ENCODE results near the gene PDLIM5.
A peak's percentile ranks its signal among the peaks of the same experiment; 100 is the strongest.
"Not testable (repeated sequence)": the region's sequence is repeated elsewhere in the genome, so short reads cannot be mapped to it uniquely, and the experiment has no call there.

Gene PDLIM5, protein sequence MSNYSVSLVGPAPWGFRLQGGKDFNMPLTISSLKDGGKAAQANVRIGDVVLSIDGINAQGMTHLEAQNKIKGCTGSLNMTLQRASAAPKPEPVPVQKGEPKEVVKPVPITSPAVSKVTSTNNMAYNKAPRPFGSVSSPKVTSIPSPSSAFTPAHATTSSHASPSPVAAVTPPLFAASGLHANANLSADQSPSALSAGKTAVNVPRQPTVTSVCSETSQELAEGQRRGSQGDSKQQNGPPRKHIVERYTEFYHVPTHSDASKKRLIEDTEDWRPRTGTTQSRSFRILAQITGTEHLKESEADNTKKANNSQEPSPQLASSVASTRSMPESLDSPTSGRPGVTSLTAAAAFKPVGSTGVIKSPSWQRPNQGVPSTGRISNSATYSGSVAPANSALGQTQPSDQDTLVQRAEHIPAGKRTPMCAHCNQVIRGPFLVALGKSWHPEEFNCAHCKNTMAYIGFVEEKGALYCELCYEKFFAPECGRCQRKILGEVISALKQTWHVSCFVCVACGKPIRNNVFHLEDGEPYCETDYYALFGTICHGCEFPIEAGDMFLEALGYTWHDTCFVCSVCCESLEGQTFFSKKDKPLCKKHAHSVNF

DNA sequence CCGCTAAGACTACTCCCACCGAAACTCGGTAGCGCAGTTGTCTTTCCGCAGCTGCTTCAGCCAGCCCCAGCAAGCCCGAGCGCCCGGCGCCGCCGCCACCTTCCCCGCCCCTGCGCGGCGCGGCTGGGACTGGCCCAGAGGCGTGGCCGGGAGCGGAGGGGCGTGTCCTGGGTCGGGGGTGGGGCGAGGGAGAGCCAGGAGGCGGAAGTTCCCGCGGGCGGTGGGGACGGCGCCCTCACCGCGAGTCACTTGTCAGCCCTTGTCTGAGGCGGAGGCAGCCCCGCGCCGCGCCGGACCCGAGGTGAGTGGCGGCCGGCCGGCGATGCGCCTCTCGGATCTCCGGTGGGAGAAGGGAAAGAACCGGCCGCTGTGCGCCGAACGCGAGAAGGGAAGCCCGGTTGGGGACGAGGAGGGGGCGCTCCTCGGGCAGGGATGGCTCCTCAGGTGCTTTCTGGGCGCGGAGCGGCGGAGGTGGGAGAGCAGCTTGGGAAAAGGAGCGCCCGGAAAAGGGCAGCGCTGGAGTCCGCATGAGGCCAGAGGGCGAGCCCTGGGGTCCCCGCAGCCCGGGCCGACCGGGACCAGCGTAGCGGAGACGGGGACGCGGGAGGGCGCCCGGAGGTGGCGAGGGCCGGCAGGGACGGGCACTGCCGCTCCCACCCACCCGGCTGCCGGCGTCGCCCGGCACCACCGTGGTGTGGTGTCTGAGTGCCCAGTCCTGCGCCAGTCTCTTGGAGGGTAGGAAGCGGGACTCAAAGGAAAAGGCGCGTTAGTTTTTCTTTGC is at the start of gene PDLIM5:
PDLIM5 (plus strand) TSS at position 248 of the 781 bp plus-strand sequence. CDS start 3,347 bp downstream, outside the sequence.
- peak; percentile 75 to 84 (median 77) for DNase-seq (ENCODE audit: low read depth in 2 of 3, low spot score in 1 of 3)

DNA sequence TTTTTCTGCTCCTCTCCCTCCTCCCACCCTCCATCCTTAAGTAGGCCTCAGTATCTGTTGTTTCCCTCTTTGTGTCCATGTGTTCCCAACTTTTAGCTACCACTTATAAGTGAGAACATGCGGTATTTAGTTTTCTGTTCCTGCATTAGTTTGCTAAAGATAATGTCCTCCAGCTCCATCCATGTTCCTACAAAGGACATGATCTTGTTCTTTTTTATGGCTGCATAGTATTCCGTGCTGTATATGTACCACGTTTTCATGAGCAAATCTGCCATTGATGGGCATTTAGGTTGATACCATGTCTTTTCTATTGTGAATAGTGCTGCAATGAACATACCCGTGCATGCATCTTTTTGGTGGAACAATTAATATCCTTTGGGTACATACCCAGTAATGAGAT is 49.3 kb upstream of the PDLIM5 start:
- not testable (repeated sequence) for DNase-seq (ENCODE audit: low read depth in 2 of 3, low spot score in 1 of 3)

DNA sequence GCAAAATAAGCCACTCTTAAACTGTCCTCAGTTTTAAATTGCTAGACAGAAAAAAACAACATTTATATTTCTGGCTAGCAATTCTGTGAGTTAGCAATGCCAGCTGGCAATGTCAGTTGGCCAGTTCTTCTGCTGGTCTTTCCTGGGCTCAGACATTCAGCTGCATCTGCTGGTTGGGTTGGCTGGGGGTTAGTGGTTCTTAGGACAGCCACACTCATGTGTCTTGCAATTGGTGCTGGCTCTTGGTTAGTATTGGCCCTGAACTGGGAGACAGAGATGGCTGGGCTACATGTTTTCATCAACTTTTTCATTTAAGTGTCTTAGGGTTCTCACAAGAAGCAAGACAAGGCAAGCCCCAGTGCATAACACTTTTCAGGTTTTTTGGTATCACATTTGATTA is 48.0 kb upstream of the PDLIM5 start:
- DNase-seq (ENCODE audit: low read depth in 2 of 3, low spot score in 1 of 3): no peak

DNA sequence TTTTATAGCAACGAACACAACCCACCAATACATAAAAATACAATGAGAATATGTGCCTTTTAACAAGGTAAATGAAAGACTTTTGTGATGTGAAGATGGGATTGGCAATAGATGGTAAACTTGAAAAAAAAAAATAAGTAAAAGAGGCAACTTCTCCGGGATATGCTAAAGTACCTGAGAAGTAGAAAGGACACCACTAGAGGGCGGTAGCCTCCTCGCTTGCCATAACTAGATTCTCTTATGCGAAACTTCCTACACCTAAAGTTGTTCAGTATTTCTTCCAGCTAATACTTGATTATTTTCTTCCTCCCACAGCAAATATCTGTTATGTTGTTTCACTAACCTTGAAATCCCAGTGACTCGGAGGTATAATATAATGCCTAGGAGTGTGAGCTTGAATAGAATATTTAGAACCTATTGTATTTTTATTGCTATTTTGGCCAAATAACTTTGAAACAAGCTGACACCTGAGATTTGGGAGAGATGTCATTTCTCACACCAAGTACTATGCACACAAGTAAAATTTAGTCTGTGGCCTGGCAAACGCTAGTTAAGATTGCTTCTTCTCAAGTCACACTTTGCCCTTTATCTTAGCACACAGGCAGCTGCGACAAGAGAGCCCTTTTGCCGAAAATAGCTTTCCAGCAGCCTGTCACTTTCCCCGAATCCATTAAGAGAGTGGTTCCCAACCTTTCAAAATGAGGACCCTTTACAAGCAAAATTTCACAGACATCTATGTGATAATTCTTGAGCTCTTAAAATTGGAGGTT is 44.9 kb upstream of the PDLIM5 start:
- DNase-seq (ENCODE audit: low read depth in 2 of 3, low spot score in 1 of 3): peak; percentile 30 to 59 (median 30)

DNA sequence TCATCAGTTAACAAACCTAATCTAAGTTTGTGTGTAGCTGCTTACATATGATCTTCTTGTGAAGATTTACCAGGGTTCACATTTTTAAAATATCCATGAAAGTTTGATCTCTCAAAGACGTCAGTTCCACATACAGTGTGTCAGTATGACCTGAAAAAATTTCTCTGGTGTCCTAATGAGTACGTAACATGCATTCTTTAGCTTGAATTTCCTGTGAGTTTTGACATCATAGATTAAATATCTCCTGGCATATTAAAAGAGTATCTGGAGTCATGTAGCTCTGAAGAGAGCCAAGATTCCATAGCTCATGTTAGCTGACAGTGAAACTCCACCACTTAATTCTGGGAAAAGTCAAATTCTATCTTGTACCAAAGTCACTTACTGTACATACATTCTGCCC is 43.9 kb upstream of the PDLIM5 start:
- DNase-seq (ENCODE audit: low read depth in 2 of 3, low spot score in 1 of 3): no peak

DNA sequence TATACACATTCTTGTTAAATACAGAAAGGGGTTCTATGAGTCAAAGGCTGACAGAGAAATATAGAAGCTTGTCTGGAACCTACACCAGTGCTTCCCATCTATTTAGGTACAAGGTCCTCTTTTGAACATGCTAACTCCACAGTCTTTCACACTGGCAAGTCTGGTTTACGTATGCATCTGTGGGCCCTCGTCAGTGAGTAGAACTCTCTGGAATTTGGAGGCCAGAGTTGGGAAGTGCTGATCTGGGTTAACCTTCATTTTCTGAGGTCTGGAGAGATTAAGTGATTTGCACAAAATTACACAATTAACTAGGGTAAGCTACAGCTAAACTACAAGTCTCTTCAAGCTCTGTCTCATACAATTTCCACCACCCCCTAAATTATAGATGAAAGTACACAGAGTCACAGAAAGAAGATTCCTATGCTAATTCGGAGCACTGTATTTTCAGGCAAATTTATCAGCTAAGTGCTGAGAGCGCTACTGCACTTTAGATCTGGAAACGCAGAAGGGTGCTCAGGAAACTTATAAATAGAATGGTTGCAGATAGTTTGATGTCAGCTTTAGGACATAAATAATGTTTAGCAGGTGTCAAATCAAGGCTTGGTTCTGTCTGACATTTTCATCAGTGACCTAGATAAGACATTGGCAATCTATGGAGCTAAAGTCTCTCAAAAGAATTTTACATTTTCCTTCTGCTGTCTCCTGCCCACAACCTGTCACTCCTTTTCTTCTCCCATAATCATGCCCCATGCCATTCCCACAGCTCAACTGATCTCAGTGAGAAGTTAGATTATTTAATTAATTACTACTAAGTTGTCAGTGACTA is 43.0 kb upstream of the PDLIM5 start:
- DNase-seq (ENCODE audit: low read depth in 2 of 3, low spot score in 1 of 3): no peak

DNA sequence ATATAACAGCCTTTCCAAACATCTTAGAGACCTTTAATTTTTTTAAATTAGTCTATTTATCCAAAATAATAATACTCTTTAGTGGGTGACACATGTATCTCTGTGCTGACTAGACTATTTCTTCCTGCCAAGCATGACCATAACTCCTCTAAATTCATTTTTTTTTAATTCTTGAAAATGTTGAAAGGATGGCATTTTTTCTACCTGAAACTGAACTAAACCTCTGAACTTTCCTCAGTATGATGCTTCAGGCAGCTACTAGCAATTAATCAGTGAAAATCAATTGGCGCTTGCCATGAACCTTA is 42.4 kb upstream of the PDLIM5 start:
- DNase-seq (ENCODE audit: low read depth in 2 of 3, low spot score in 1 of 3): no peak

DNA sequence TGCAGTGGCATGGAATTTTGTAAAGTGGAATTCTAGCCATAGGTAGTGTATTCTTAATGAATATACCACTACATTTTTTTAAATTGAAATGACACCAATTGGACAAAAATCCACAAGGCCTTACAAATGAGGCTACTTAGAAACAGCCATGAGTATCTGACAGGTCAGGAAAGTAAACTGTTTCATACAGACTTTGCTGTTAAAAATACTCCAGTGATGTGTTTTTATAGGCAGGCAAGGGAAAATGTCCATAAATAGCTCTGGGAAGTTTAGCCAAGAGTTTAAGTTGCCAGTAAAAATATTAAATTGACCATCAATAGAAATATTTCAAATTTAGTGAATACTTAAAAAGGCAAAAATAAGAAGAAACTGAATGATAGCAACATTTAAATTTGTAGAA is 41.8 kb upstream of the PDLIM5 start:
- no peak for DNase-seq (ENCODE audit: low read depth in 2 of 3, low spot score in 1 of 3)

DNA sequence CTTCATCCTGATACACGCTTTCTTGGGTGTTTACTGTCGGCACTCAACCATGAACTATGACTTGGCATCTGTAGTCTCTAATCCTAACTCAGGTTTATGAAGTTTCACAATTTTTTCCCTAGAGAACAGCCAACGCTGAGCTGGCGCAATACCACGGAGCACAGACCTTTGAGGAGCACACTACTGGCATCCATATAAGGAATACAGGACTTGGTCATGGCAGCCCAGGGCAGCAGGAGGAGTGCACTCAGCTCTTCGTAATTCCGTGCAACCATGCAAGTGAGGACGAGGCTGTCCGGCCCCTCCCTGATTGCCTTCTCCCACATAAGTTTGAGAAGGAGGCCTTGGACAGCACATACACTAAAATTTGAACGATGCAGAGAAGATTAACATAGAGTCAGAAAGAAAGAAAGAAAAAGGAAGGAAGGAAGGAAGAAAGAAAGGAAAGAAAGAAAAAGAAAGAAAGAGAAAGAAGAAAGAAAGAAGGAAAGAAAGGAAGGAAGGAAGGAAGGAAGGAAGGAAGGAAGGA is 41.0 kb upstream of the PDLIM5 start:
- DNase-seq (ENCODE audit: low read depth in 2 of 3, low spot score in 1 of 3): no peak

DNA sequence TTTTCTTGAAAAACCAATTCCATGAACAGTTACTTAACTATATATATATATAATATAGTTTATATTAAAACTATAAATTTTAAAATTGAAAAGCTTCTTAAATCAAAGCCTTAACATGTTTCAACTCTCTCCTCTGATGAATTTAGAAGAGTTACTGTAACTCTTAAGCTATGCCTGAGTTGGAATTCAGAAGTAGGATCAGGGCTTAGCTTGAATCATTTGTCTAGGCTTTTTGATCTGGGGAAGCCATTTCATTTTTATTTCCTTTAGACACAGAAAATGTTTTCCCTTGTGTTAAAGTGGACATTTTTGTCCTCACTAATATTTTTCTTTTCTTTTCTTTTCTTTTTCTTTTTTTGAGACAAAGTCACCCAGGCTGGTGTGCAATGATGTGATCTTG is 40.4 kb upstream of the PDLIM5 start:
- no peak for DNase-seq (ENCODE audit: low read depth in 2 of 3, low spot score in 1 of 3)

DNA sequence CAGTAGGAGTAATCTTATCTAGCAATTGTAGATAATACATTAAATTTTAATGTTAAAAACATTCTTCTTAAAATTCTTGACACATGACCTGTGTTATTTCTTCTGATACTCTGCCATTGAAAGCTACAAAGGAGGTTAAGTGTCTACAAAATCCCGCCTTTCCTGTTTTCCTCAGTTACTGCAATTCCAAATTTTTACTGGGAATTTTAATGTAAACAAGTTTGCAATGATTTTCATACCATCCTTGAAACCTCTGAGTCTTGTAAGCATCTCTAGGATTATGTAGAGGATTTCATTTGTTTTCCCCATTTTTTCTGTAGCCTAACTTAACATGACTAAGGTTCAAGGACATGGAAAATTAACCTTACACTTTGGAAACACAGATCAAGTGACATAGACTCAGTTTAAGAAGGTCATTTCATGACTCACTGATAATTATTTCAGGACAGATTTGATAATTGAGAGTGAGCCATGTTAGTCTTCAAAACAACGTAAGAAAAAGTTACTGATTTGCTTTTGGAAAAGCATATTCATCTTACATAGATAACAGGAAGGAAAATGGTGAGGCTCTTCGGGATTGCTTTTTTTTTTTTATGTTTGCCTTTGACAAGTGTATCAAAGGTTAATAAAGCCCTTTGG is 39.6 kb upstream of the PDLIM5 start:
- DNase-seq (ENCODE audit: low read depth in 2 of 3, low spot score in 1 of 3): no peak

DNA sequence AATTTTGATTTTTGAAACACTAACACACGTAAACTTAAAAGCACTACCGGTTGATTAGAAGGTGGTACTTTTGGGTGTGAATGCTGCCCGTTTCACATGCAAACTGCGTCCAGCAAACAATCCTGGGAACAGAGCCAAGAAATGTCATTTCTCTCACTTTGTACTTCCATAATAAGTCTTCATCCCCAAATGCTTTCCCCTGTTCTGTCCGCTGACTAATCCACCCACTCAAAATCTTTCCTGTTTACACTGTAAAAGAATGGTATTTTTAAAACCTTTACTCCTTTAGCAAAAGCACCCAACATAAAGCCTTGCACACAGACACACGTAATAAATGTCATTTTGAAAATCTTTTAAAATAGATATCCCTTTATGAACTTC is 39.1 kb upstream of the PDLIM5 start:
- no peak for DNase-seq (ENCODE audit: low read depth in 2 of 3, low spot score in 1 of 3)

DNA sequence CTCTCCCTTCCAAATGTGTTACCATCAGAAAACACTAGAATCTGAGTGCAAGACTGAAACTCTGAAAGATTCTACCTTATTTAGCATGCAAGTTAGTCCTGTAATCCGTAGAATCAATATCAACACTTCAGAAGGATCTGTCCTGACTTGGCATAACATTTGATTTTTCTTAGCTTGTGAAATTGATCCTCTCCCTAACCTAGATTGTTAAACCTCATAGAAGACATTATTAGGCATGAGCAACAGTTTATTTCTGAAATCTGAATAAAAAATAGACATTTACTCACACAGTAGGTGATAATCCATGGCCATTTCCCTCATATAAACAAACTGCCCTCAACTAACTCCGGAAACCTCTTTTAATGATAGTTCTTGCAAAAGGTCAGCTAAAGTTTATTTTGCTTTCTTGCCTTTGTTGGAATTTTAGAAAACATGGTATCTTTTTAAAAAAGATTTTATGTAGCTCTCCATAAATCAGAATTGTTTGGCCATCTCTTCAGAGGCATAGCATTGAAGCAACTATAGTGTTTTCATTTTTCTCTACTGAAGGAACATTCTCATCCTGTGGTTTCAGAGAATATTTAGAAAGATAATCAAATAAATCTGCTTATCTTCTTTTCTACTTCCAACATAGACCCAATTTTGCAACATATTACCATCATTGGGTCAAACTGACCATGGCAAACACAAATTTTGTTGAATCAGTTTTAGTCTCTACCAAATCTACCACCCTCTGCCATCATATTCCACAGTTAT is 38.5 kb upstream of the PDLIM5 start:
- DNase-seq (ENCODE audit: low read depth in 2 of 3, low spot score in 1 of 3): no peak

DNA sequence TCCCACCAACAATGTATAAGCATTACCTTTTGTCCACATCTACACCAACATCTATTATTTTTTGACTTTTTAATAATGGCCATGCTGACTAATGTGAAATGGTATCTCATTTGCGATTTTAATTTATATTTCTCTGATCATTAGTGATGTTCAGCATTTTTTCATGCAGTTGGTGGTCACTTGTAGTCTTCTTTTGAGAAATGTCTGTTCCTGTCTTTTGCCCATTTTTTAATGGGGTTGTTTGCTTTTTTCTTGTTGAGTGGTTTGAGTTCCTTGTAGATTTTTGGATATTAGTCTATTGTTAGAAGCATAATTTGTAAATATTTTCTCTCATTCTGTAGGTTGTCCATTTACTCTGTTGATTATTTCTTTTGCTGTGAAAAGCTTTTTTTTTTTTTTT is 36.8 kb upstream of the PDLIM5 start:
- DNase-seq (ENCODE audit: low read depth in 2 of 3, low spot score in 1 of 3): no peak

DNA sequence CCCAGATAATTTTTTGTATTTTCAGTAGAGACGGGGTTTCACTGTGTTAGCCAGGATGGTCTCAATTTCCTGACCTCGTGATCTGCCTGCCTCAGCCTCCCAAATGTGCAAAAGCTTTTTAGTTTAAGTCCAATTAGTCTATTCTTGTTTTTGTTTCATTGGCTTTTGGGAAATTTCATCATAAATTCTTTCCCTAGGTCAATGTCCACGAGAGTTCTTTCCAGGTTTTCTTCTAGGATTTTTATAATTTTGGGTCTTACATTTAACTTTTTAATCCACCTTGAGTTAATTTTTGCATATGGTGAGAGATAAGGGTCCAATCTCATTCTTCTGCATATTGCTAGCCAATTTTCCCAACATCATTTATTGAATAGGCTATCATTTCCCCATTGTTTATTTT is 36.3 kb upstream of the PDLIM5 start:
- no peak for DNase-seq (ENCODE audit: low read depth in 2 of 3, low spot score in 1 of 3)

DNA sequence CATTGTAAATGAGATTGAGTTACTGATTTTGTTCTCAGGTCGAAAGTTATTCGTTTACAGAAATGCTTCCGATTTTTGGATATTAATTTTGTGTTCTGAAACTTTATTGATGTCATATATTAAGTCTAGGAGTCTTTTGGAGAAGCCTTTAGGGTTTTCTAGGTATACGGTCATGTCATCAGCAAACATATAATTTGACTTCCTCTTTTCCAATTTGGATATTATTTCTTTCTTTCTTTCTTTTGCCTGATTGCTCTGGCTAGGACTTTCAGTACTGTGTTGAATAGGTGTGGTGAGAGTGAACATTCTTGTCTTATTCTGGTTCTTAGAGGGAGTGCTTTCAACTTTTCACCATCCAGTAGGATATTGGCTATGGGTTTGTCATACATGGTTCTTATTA is 35.4 kb upstream of the PDLIM5 start:
- no peak for DNase-seq (ENCODE audit: low read depth in 2 of 3, low spot score in 1 of 3)

DNA sequence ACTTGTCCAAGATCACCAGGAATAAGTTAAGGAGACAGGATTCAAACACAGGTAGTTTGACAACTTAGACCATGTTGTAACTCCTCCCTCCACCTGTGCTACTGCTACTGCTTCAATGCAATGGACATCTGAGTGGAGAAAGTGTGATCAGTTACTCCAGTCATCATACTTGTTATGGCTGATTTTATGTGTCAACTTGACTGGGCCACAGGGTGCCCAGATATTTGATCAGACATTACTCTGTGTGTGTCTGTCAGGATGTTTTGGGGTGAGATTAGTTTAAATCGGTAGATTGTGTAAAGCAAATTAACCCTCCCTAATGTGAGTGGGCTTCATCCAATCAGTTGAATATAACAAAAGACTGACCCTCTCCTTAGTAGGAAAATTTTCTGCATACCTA is 34.8 kb upstream of the PDLIM5 start:
- no peak for DNase-seq (ENCODE audit: low read depth in 2 of 3, low spot score in 1 of 3)

DNA sequence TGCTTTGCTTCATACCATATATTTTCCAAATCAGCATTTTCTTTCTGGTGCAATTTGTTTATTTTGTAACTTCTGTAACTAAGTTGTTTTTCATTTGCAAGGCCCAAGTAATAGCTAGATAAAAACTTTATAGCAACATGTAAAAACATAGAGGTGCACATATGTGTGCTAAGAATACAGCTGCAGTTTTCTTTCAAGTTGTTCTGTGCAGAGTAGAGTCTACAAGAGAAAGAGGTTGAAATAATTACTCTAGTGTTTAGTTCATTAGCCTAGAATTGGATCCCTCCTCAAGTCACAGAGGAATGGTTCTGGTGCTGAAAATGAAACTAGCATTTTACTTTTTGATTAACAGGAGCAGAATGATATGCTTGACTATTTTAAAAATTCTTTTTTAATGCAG is 32.2 kb upstream of the PDLIM5 start:
- DNase-seq (ENCODE audit: low read depth in 2 of 3, low spot score in 1 of 3): no peak

DNA sequence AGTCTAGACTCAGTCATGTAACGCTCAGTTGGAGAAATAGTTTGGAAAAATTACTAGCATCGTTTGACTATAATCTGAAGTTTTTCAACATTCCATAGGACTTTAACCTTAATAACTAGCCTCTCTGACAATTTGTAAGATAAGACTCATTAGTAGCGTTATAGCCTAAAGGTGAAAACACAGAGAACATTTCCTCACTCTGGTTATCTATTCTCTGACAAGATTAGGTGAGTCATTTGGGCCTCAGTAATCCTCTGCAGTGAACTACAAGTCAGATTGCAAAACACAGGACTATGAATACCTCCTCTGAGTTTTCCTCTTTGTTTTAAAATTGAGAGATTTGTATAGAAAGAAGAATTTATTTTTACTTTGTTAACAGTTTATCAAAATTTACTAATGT is 31.8 kb upstream of the PDLIM5 start:
- no peak for DNase-seq (ENCODE audit: low read depth in 2 of 3, low spot score in 1 of 3)

Data from stimulated activated CD4-positive, alpha-beta T cell treated with anti-CD3 and anti-CD28 coated beads, Interleukin-12 subunit alpha, Interleukin-12 subunit beta, amount 100 ng/mL, for 48 hours (primary cell).